Measurements from ENCODE around the gene PTPRA. TPM values are rescaled to one million over a fixed set of nuclear protein-coding genes. Genes with fewer than 3 reads are reported as not detected.

The PTPRA gene
- total and polyA plus RNA-seq, 10 of the 15 experiments (the other 5 are each of a cell fraction or from before 2014, with no cell fraction given): 3.9 to 62.1 (median 34.6) TPM

DNA sequence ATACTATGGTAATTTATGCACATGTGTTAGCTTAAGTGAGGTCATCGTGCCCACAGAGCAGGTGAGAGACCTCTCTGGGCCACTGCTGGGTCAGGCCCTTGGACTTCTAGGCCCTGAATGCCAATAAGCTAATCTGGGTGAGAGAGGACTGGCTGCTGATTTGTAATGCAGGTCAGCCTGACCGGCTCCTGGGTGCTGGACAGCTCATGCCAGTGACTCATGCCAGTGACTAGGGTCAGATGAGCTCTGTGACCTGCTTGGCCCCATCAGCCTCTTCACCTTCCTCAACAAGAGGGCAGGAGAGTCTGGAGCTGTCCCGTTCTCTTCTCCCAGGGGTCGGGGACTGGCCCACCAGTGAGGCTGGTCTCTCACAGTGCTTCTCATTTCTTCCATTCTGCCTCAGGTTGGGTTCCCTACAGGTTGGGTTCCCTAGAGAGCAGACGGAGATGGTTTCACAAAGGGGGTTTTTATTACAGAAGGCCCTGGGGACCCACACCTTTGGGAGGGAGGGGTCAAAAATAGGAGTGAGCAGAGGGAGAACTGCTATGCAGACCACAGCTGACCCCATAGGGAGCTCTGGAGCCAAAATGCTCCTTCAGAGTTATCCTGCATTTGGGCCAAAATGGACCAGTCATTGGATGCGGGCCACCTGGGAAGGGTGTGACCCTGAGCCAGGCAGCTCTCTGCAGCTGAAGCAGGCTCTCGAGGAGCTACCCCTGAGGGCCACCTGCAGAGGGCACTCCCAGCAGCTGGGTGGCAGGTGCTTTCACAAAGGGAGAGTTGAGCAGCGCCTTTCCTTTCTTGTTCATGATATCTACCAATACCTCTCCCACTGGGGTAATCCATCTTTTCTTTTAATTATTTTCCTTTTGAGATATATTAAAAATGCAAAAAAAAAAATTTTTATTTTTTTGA, 196.0 kb downstream of the PTPRA start:
- DNase-seq (ENCODE audit: low read depth, low spot score): no peak
- intact Hi-C loops (cut with micrococcal nuclease; ENCODE audit: unreplicated experiment): no loop called here
- CTCF ChIA-PET: interaction anchor here (0.5 to 2.5 kb wide), 4 partner anchors 16 to 438 kb away, joined by 3 to 11 read pairs (median 4); no protein-coding TSS in a partner anchor

More for the DNA sequence above, 196.0 kb downstream of the PTPRA start:
- BruUV-seq (replicated peaks): no TSS peak
- no peak overlapping the region for H3K4me3 ChIP-seq
- H3K9ac ChIP-seq (ENCODE audit: control insufficient read depth, insufficient read depth, low read length): no peak overlapping the region
- H3K36me3 ChIP-seq (ENCODE audit: control insufficient read depth in 2 of 2, insufficient read depth in 2 of 2, low read length in 1 of 2): no peaks in the 10 kb centered on the region
- in situ Hi-C loops (cut with MboI): no loop called here
- SMC1A ChIA-PET (ENCODE audit: uncharacterized antibody, unreplicated experiment): interaction anchor here (2.2 kb wide), 1 partner anchor 8 kb away, joined by 5 read pairs; no protein-coding TSS in a partner anchor
- no peaks in the 10 kb centered on the region for H3K79me2 ChIP-seq (ENCODE audit: control insufficient read depth, insufficient read depth, low read length)
- H3K4me2 ChIP-seq (ENCODE audit: control insufficient read depth, insufficient read depth): no peak overlapping the region
- no peak overlapping the region for H2AFZ ChIP-seq (ENCODE audit: control insufficient read depth, low read depth, low read length)
- peak; percentile 52 for ATAC-seq
- WGBS (ENCODE audit: insufficient coverage, insufficient replicate concordance, low lambda C conversion rate, missing lambda C conversion rate): 83% methylated on average over 8 of the region's 8 CpGs
- H3K27me3 ChIP-seq (replicated peaks in 1 of 2; ENCODE audit: control insufficient read depth in 2 of 2, insufficient read depth in 2 of 2, low read length in 1 of 2): peaks cover 0 to 2% of the 10 kb centered on the region in 2 experiments; a peak in 3 of 4 replicates
- no peak overlapping the region for H3K27ac ChIP-seq (ENCODE audit: control insufficient read depth, insufficient read depth)
- RAD21 ChIA-PET (ENCODE audit: unreplicated experiment): interaction anchor here (0.6 kb wide), 1 partner anchor 607 kb away, joined by 3 read pairs; no protein-coding TSS in a partner anchor
- no peaks in the 10 kb centered on the region; the same call in 2 of the 3 replicates for H3K9me3 ChIP-seq (replicated peaks; ENCODE audit: control insufficient read depth, insufficient read depth, low read length)
- H4K20me1 ChIP-seq (ENCODE audit: control insufficient read depth, insufficient read depth): no peaks in the 10 kb centered on the region
- TF ChIP-seq TCF12 (IDR thresholded peaks at IDR 0.05; ENCODE audit: low read depth, low read length) (0 out of 2 replicates have a peak, but pooled peaks have one; percentile 45), RAD21 (IDR thresholded peaks at IDR 0.05; ENCODE audit: insufficient read depth, low read depth, low read length) (peak; percentile 31; the same call in 1 of the 2 replicates), ESRRA (IDR thresholded peaks at IDR 0.05; ENCODE audit: low read length) (no peak), BMI1 (IDR thresholded peaks at IDR 0.05; ENCODE audit: borderline replicate concordance) (no peak), ZNF24 (IDR thresholded peaks at IDR 0.05) (no peak)
- TF ChIP-seq, protein P1, sequence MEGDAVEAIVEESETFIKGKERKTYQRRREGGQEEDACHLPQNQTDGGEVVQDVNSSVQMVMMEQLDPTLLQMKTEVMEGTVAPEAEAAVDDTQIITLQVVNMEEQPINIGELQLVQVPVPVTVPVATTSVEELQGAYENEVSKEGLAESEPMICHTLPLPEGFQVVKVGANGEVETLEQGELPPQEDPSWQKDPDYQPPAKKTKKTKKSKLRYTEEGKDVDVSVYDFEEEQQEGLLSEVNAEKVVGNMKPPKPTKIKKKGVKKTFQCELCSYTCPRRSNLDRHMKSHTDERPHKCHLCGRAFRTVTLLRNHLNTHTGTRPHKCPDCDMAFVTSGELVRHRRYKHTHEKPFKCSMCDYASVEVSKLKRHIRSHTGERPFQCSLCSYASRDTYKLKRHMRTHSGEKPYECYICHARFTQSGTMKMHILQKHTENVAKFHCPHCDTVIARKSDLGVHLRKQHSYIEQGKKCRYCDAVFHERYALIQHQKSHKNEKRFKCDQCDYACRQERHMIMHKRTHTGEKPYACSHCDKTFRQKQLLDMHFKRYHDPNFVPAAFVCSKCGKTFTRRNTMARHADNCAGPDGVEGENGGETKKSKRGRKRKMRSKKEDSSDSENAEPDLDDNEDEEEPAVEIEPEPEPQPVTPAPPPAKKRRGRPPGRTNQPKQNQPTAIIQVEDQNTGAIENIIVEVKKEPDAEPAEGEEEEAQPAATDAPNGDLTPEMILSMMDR (IDR thresholded peaks at IDR 0.05 in 2 of 3, conservative IDR thresholded peaks at IDR 0.05 in 1 of 3; ENCODE audit: control insufficient read depth in 2 of 3, extremely low read depth in 1 of 3, insufficient read depth in 1 of 3, low read depth in 3 of 3, low read length in 3 of 3): peak; percentile 19 to 27 (median 19); a peak in 2 of 6 replicates
- TF ChIP-seq, protein P2, sequence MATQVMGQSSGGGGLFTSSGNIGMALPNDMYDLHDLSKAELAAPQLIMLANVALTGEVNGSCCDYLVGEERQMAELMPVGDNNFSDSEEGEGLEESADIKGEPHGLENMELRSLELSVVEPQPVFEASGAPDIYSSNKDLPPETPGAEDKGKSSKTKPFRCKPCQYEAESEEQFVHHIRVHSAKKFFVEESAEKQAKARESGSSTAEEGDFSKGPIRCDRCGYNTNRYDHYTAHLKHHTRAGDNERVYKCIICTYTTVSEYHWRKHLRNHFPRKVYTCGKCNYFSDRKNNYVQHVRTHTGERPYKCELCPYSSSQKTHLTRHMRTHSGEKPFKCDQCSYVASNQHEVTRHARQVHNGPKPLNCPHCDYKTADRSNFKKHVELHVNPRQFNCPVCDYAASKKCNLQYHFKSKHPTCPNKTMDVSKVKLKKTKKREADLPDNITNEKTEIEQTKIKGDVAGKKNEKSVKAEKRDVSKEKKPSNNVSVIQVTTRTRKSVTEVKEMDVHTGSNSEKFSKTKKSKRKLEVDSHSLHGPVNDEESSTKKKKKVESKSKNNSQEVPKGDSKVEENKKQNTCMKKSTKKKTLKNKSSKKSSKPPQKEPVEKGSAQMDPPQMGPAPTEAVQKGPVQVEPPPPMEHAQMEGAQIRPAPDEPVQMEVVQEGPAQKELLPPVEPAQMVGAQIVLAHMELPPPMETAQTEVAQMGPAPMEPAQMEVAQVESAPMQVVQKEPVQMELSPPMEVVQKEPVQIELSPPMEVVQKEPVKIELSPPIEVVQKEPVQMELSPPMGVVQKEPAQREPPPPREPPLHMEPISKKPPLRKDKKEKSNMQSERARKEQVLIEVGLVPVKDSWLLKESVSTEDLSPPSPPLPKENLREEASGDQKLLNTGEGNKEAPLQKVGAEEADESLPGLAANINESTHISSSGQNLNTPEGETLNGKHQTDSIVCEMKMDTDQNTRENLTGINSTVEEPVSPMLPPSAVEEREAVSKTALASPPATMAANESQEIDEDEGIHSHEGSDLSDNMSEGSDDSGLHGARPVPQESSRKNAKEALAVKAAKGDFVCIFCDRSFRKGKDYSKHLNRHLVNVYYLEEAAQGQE (IDR thresholded peaks at IDR 0.05; ENCODE audit: low read depth, low read length): peak; percentile 17; the same call in 1 of the 2 replicates
- POLR2A ChIA-PET: no interaction called here
- H3K4me1 ChIP-seq (ENCODE audit: control insufficient read depth, insufficient read depth, low read length): peaks cover 14% of the 10 kb centered on the region
- no peak for FAIRE-seq
